Muscle layer of duodenum (tissue), 2 donors: Measurements from ENCODE around the gene EEF2.
"Not testable (repeated sequence)": the region's sequence is repeated elsewhere in the genome, so short reads cannot be mapped to it uniquely, and the experiment has no call there.

Experiments used
- H3K27ac ChIP-seq: one replicate; pipeline ENCODE4 v1.7.0; 2013; ENCODE audit warnings: mild to moderate bottlenecking, low read length
- H3K27me3 ChIP-seq: one replicate; pipeline ENCODE4 v1.7.0; 2013; ENCODE audit warnings: low read depth, mild to moderate bottlenecking, control low read depth, low read length
- H3K36me3 ChIP-seq, 2 donors: one replicate each; pipeline ENCODE4 v1.7.0; 2013; ENCODE audit warnings: low read length in 2 of 2, control low read depth in 1 of 2, mild to moderate bottlenecking in 1 of 2; ENCODE audit not compliant: insufficient read depth in 2 of 2, control insufficient read depth in 1 of 2
- H3K4me1 ChIP-seq, 2 donors: one replicate each; pipeline ENCODE4 v1.7.0; 2013; ENCODE audit warnings: low read length in 2 of 2, mild to moderate bottlenecking in 2 of 2, control low read depth in 1 of 2, moderate library complexity in 1 of 2; ENCODE audit not compliant: insufficient read depth in 2 of 2, control insufficient read depth in 1 of 2
- H3K4me3 ChIP-seq, 2 donors: one replicate each; pipeline ENCODE4 v1.7.0; 2013; ENCODE audit warnings: low read length in 2 of 2, low read depth in 1 of 2, mild to moderate bottlenecking in 1 of 2
- H3K9me3 ChIP-seq, 2 donors: one replicate each; pipeline ENCODE4 v1.7.0; 2013; ENCODE audit warnings: low read length in 2 of 2, control low read depth in 1 of 2, mild to moderate bottlenecking in 1 of 2; ENCODE audit not compliant: control insufficient read depth in 1 of 2
- donor health status: healthy.

EEF2 gene

DNA sequence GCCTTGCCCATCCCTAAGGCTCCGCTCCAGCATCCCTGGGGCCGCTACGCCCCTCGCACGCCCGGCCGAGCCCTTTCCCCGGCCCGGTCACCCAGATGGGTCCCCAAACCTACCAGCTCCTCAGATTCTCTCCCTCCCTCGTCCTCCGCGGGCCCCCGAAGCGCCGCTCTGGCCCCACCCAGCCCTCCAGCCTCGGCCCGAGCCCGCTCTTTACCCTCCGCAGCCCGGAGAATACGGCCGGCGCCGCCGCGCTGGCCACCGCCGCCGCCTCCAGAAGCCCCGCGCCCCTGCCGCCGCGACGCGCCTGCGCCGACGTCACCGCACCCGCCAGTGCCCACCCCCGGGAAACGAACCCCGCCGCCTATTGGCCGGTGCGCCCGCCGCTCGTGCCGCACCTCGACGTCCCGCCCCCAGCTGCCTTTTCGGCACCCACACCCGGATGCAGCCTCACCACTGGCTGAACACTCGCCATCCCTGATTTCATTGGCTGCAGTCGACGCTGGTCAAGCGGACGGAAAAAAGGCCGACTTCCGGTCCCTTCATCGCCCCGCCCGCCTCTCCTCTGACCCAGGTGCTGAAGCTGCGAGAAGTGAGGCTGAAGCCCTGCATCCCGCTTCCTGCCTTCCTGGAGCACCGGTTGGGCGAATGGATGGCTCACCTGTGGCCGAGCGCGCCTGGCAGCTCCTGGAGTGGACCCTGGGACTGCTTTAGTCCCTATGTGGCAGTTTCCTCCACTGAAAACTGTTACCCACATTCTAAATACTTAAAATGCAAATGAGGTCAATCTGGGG lies 14.3 kb downstream of the EEF2 start, which contains the start of gene DAPK3:
Gene DAPK3, minus strand, starts transcription at position 292 of the 791 bp plus-strand sequence. CDS start 1,364 bp downstream, outside the sequence.
- peaks cover 11 to 31% of the 10 kb centered on the region in 2 donors for H3K4me1 ChIP-seq
- peak within 1 kb of the TSS; percentile 99 for H3K27ac ChIP-seq
- no peaks in the 10 kb centered on the region for H3K27me3 ChIP-seq
- peak within 1 kb of the TSS; percentile 82 to 88 for H3K4me3 ChIP-seq
- H3K36me3 ChIP-seq, result peaks cover 10 to 16% of the 10 kb centered on the region in 2 donors
- H3K9me3 ChIP-seq, result no peaks in the 10 kb centered on the region

DNA sequence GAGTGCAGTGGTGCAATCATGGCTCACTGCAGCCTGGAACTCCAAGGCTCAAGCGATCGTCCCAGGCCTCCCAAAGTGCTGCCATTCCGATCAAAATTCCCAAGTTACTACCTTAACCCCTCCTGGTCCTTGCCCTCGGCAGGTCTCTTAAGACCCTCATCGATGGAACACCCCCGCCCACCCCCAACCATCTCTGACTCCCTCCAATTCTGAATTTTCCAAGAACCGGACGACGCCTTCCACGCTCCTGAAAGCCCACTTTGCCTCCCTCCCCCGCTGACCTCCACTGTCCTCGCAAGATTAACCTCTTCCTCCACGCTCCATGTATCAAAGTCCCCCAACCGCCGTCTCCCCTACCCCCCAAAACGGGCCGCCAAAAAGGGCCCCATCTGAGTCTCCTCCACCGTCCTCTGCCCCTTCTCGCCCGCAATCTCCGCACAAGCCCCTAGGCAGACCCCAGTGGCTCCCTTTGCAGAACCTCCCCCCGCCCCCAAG lies 14.9 kb downstream of the EEF2 start:
- Histone ChIP-seq H3K9me3 (no peaks in the 10 kb centered on the region), H3K27me3 (no peaks in the 10 kb centered on the region), H3K27ac (peak overlapping the region; percentile 99), H3K4me3 (peak overlapping the region; percentile 82 to 88), H3K36me3 (peaks cover 8 to 13% of the 10 kb centered on the region in 2 donors), H3K4me1 (peaks cover 11 to 36% of the 10 kb centered on the region in 2 donors)

DNA sequence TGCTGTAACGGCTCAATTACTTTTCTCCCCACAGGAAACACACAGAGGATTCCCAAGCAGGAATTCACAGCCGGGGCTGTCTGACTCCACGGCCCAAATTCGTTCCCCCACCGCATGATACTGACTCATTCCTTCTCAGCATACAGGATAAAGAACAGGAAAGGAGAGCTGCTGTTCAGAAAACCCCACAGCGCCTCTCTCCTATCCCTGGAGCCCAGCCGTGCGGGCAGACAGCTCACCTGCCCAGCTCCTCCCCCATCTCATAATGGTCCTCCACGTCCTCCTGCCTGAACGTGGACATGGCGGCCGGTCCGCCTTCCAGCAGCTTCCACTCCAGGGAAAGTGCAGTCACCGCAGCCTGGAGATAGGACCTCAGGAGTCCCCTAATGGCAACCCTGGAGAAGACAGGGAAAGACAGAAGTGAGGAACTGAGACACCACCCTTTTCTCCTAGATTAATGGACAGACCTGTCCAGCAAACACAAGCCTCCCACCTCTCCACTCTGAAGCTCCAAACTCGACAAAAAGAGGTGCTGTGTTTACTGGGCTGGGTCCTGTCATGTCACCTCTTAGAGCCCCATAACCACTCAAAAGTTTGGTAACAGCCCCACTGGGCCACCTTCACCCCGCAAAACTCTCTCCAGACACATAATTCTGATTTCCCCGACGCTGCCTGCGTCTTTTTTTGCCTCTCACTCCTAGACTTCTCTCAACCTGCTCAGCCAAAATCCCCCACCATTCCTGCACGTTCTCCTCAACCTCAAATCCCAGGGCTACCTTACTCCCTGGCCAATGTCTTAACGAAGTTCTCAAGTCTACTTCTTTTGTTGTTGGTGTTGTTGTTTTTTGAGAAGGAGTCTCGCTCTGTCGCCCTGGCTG lies 15.6 kb downstream of the EEF2 start:
- no peaks in the 10 kb centered on the region for H3K27me3 ChIP-seq
- peaks cover 8 to 16% of the 10 kb centered on the region in 2 donors for H3K36me3 ChIP-seq
- peaks cover 11 to 36% of the 10 kb centered on the region in 2 donors for H3K4me1 ChIP-seq
- H3K9me3 ChIP-seq, result no peaks in the 10 kb centered on the region
- H3K4me3 ChIP-seq, result peak overlapping the region; percentile 82 to 88
- peak overlapping the region; percentile 99 for H3K27ac ChIP-seq

DNA sequence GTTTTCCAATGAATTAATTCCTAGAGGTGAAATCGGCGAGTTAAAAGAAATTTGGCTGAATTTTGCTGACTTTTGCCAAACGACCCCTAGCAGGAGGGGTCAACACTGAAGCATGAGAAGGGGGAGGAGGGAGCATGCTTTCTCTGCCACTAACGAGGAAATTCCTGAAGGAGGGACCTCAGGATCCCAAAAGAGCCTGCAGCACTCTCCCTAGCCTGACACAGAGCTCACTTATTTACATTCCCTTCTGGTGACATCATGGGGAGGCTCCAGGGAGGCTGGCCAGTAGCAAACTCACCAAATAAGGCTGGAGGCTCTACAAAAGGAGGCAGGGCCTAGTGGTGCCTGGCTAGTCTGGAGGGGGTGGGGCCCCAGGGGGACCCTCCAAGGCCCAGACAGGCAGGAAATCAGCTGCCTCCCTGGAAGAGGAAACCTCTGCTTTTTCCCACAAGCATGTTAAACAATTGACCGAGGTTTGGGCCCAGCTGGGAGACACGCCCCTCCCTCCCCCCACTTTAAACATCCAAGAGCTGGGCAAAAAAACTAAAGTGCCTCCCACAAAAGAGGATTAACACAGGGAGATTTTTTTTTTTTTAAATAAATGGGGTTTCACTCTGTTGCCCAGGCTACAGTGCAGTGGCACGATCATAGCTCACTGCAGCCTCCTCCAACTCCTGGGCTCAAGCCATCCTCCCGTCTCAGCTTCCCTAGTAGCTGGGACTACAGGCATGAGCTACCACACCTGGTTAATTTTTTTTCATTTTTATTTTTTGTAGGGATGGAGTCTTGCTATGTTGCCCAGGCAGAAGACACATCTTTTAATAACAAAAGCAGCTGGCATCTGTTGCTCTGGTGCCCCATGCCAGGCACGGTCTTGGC lies 16.5 kb downstream of the EEF2 start:
- H3K9me3 ChIP-seq, result no peaks in the 10 kb centered on the region
- H3K4me1 ChIP-seq, result peaks cover 11 to 36% of the 10 kb centered on the region in 2 donors
- H3K27me3 ChIP-seq, result no peaks in the 10 kb centered on the region
- H3K27ac ChIP-seq, result peak overlapping the region; percentile 99
- H3K4me3 ChIP-seq, result peak overlapping the region; percentile 82 to 88
- H3K36me3 ChIP-seq, result peaks cover 11 to 24% of the 10 kb centered on the region in 2 donors

DNA sequence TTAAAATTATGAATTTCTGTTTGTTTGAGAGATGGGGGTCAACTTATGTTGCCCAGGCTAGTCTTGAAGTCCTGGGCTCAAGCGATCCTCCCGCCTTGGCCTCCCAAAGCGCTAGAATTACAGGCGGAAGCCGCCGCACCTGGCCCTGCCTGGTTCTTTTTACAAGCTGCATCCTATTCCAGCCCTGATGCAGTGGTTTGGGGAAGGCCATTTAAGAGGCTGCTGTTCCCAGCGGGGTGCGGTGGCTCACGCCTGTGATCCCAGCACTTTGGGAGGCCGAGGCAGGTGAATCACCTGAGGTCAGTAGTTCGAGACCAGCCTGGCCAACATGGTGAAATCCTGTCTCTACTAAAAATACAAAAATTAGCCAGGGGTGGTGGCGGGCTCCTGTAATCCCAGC lies 17.3 kb downstream of the EEF2 start:
- H3K27me3 ChIP-seq, H3K9me3 ChIP-seq: not testable (repeated sequence)
- Histone ChIP-seq H3K4me1 (peaks cover 11 to 36% of the 10 kb centered on the region in 2 donors), H3K4me3 (peak overlapping the region in 1 of 2 donors; percentile 15), H3K36me3 (peaks cover 15 to 33% of the 10 kb centered on the region in 2 donors), H3K27ac (peak overlapping the region; percentile 99)

DNA sequence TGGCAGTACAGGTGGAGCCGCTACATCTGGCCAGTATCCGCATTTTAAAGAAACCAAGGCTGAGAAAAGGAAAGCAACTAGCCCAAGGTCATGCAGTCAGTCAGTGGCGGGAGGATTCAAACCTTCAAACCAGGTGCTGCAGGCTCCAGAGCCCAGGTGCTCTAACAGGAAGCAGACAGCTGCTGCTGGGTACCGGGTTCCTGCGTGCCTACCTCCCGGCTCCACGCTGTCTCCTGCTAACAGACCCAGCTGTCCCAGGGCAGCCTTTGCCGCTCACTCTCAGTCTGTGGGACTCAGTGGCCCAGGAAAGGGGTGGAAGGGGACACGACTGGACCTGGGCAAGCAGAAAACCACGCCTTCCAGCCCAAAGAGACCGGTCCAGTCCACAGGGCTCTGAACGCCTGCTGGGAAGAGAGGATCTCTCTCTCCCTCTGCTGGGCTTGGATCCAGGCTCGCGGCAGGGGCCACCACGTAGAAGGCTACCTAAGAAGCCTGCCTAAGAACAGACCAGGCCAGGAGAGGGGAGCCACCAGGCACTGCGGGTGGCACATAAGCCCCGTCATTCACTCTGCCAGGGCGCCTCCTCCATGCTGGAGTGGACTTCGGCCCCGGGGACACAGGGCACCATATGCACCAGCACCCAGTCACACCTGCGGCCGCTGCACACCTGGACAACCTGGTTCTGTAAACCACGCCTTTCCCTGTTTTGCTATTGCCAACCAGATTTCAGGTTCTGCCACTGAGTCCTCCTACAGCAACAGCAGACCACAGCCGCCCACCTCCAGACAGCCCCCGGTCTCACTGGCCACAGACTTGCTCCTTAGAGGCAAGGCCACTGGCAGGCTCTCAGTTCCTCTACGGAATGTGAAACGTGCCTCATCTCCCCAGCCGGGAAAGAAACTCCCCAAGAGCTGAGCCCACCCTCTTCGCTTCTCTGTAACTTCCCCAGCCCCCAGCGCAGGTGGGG lies 18.9 kb downstream of the EEF2 start:
- peak overlapping the region; percentile 63 for H3K27ac ChIP-seq
- H3K36me3 ChIP-seq, result peaks cover 23 to 46% of the 10 kb centered on the region in 2 donors
- peak overlapping the region in 1 of 2 donors; percentile 15 for H3K4me3 ChIP-seq
- H3K27me3 ChIP-seq, result no peaks in the 10 kb centered on the region
- H3K4me1 ChIP-seq, result peaks cover 11 to 36% of the 10 kb centered on the region in 2 donors
- H3K9me3 ChIP-seq, result no peaks in the 10 kb centered on the region

DNA sequence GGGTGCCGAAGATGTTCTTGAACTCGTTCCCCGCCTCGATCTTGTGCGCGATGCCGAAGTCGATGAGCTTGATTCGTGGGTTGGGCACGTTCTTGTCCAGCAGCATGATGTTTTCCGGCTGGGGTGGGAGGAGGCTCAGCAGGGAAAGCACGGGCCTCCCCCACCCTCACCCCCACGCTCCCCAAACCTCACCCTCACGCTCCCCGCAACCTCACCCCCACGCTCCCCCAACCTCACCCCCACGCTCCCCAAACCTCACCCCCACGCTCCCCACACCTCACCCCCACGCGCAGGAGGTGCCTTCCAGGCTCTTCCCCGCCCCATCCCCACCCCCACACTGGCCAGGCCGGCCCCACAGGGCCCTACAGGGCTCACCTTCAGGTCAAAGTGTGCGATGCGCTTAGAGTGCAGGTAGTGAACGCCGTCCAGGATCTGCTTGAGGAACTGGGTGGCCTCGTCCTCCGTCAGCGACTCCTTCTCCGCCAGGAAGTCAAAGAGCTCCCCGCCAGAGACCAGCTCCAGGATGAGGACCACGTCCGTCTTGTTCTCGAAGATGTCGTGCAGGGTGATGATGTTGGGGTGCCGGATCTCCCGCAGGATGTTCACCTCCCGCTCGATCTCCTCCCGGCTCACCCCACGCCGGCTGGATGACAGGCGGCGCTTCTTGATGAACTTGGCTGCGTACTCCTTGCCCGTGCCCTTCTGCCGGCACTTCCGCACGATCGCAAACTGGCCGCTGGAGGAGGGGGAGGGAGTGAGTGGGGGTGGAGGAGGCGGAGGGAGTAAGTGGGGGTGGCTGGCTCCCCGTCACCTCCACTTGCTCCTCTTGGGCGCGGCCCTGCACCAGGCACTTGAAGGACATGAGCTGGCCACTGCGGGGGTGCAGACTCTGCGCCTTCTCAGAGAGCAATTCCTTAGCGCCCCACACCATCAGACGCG lies 20.7 kb downstream of the EEF2 start:
- no peaks in the 10 kb centered on the region for H3K9me3 ChIP-seq
- H3K36me3 ChIP-seq, result peaks cover 38 to 64% of the 10 kb centered on the region in 2 donors
- H3K27me3 ChIP-seq, result no peaks in the 10 kb centered on the region
- H3K4me1 ChIP-seq, result peaks cover 4 to 36% of the 10 kb centered on the region in 2 donors
- H3K27ac ChIP-seq, result no peak overlapping the region
- H3K4me3 ChIP-seq, result no peak overlapping the region

DNA sequence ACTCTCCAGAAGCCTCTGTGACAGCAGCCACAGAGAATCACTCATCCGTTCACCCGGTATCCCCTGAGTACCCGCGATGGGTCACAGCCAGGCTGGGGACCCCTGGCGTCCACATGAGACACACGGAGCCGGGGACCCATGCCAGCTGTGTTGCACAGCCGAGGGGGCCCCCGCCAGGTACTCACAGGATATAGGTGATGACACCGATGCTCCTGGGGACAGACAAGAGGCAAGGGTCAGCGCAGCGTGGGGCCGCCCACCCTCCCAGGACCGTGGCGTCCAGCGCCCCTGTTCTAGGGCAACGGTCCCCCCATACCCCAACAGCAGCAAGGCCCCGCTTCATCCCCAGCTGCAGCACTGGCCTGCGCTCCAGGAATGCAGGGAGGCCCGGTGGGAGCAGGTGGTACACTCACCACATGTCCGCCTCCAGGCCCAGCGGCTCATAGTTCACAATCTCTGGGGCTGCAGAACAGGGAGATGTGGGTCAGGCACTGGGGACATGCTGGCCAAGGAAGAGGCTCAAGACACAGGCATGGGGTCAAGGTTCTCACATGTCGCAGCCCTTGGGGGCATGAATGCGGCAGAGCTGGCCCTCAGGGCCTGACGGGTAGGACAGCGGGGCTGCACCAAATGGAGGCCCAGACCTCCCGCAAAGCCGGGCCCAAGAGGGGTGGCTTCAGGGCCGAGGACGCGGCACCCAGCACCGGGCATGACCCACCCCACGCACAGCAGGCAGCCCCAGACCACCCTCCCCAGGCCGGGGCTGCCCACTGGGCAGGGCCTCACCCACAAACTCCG lies 21.6 kb downstream of the EEF2 start:
- Histone ChIP-seq H3K4me3 (no peak overlapping the region), H3K9me3 (no peaks in the 10 kb centered on the region), H3K27me3 (no peaks in the 10 kb centered on the region), H3K36me3 (peaks cover 38 to 73% of the 10 kb centered on the region in 2 donors), H3K4me1 (peaks cover 3 to 29% of the 10 kb centered on the region in 2 donors), H3K27ac (no peak overlapping the region)
